ENCODE data around the gene SLC39A11. TPM values are rescaled to one million over a fixed set of nuclear protein-coding genes. Genes with fewer than 3 reads are reported as not detected.

Gene SLC39A11
- total RNA-seq, 4 donors from 2014 or later, result 55.1 to 123 (median 97.0) TPM

- no peaks in the 10 kb centered on the region for H3K27me3 ChIP-seq
- 68 to 69% methylated on average over 6 of the region's 6 CpGs for WGBS, 2 donors
- TF ChIP-seq CTCF (IDR thresholded peaks at IDR 0.05) (no peak), POLR2A (IDR thresholded peaks at IDR 0.05) (no peak)
- intact Hi-C loops (cut with DNase I), result no loop called here
- H3K4me1 ChIP-seq, result no peaks in the 10 kb centered on the region
- no peaks in the 10 kb centered on the region for H3K36me3 ChIP-seq
- no peaks in the 10 kb centered on the region for H3K9me3 ChIP-seq
- no peak overlapping the region for H3K27ac ChIP-seq
- no peak overlapping the region for H3K4me3 ChIP-seq (replicated peaks in 1 of 3)
- no peak for DNase-seq
Measured at GRCh38 chr17:72598695-72599094, 493.8 kb downstream of the SLC39A11 start.

- WGBS, 2 donors, result 72 to 76% methylated on average over 9 of the region's 9 CpGs
- peaks cover under 1 to 3% of the 10 kb centered on the region in 2 donors for H3K4me1 ChIP-seq
- H3K4me3 ChIP-seq (replicated peaks in 1 of 3), result no peak overlapping the region
- intact Hi-C loops (cut with DNase I), result no loop called here
- peaks cover 4% of the 10 kb centered on the region for H3K27me3 ChIP-seq
- no peak for DNase-seq
- H3K9me3 ChIP-seq, result no peaks in the 10 kb centered on the region
- H3K27ac ChIP-seq, result no peak overlapping the region
- no peak for TF ChIP-seq POLR2A (IDR thresholded peaks at IDR 0.05)
- no peak for TF ChIP-seq CTCF (IDR thresholded peaks at IDR 0.05)
- H3K36me3 ChIP-seq, result no peaks in the 10 kb centered on the region
Measured at GRCh38 chr17:72597354-72598087, 495.0 kb downstream of the SLC39A11 start.

Small RNA genes lying within 50 kb of the gene (small RNA-seq; reads per million reads assigned to genes)
- not detected for gene RF00422

Other genes with a start within 250 kb of the SLC39A11 start
- 1 to 10 TPM in 2 of 4 donors, under 1 TPM in 2; 0.56 to 2.5 (median 0.99) TPM for gene SSTR2, start 72.3 kb upstream of the SLC39A11 start, total RNA-seq
- 10 to 100 TPM; 31.9 to 42.9 (median 37.2) TPM for gene COG1, start 100.4 kb upstream of the SLC39A11 start, total RNA-seq
- gene CPSF4L, start 169.2 kb upstream of the SLC39A11 start, total RNA-seq, result not detected
- gene CDC42EP4, start 219.3 kb upstream of the SLC39A11 start, total RNA-seq, result 100 to 1,000 TPM in 2 of 4 donors, 10 to 100 TPM in 2; 68.7 to 172 (median 97.3) TPM

Data from thyroid gland (tissue), 4 donors.